WTC11 (cell line): Measurements from ENCODE around the gene SUSD4. TPM values are rescaled to one million over a fixed set of nuclear protein-coding genes. Genes with fewer than 3 reads are reported as not detected.

Source experiments
- ATAC-seq: fragments of 200-7000 bp; cut with Tn5 transposase; 2 replicates; pipeline ENCODE4 v1.10.0; 2021; ENCODE audit warnings: mild to moderate bottlenecking, moderate library complexity
- CTCF ChIA-PET: fragments of 300-600 bp; sonication (Branson Sonifier 250); formaldehyde crosslinking; loops from one replicate; lab custom pipeline; 2021; ENCODE audit warnings: antibody characterized with exemption; lab: Charles Lee
- POLR2A ChIA-PET: fragments of 350-600 bp; sonication (Branson Sonifier 250); formaldehyde crosslinking; loops from one replicate; lab custom pipeline; 2021; ENCODE audit warnings: antibody characterized with exemption; lab: Charles Lee
- DNase-seq: peaks from one replicate; pipeline ENCODE4 v3.0.0; 2021; ENCODE audit warnings: low spot score
- H3K27ac Mint-ChIP-seq: 2 replicates; pipeline ENCODE4 v1.8.0; 2021; ENCODE audit warnings: mixed read lengths
- H3K27me3 Mint-ChIP-seq: 2 replicates; pipeline ENCODE4 v1.8.0; 2021; ENCODE audit warnings: low read depth, mild to moderate bottlenecking, moderate library complexity, mixed read lengths
- H3K36me3 Mint-ChIP-seq: 2 replicates; pipeline ENCODE4 v1.8.0; 2021; ENCODE audit warnings: mixed read lengths
- H3K4me1 Mint-ChIP-seq: 2 replicates; pipeline ENCODE4 v1.8.0; 2022; ENCODE audit warnings: mixed read lengths
- H3K4me3 Mint-ChIP-seq: 2 replicates; pipeline ENCODE4 v1.8.0; 2021; ENCODE audit warnings: mild to moderate bottlenecking, moderate library complexity, mixed read lengths
- H3K9me3 Mint-ChIP-seq: 2 replicates; pipeline ENCODE4 v1.8.0; 2021; ENCODE audit warnings: mixed read lengths
- AFF4 ChIP-seq: sonication (generic); formaldehyde crosslinking; IDR thresholded peaks from 2 replicates; pipeline ENCODE4 v1.8.1; 2023; ENCODE audit warnings: mild to moderate bottlenecking, missing genetic modification reagents, borderline replicate concordance
- ATF2 ChIP-seq: sonication (generic); formaldehyde crosslinking; IDR thresholded peaks from 2 replicates; pipeline ENCODE4 v1.8.1; 2022; ENCODE audit warnings: low read depth, missing genetic modification reagents, borderline replicate concordance
- ATF3 ChIP-seq: sonication (generic); formaldehyde crosslinking; conservative IDR thresholded peaks from 2 replicates; pipeline ENCODE4 v1.8.1; 2022; ENCODE audit warnings: mild to moderate bottlenecking, missing genetic modification reagents
- NR3C1 ChIP-seq: sonication (generic); formaldehyde crosslinking; conservative IDR thresholded peaks from 2 replicates; pipeline ENCODE4 v1.8.1; 2023; ENCODE audit warnings: low read depth, mild to moderate bottlenecking, missing genetic modification reagents
- USF2 ChIP-seq: sonication (generic); formaldehyde crosslinking; IDR thresholded peaks from 2 replicates; pipeline ENCODE4 v1.8.1; 2023; ENCODE audit warnings: mild to moderate bottlenecking, missing genetic modification reagents, moderate library complexity
- ZBTB43 ChIP-seq: sonication (generic); formaldehyde crosslinking; IDR thresholded peaks from 2 replicates; pipeline ENCODE4 v1.8.1; 2023; ENCODE audit warnings: mild to moderate bottlenecking, missing genetic modification reagents
- ZNF671 ChIP-seq: fragments of 250-450 bp; sonication (Bioruptor Pico); IDR thresholded peaks from 2 replicates; pipeline ENCODE4 v1.8.0; 2021; ENCODE audit warnings: mild to moderate bottlenecking
- total RNA-seq: library from RNA; stranded (reverse); gene quantifications from 3 replicates; pipeline ENCODE4 v1.2.3, GENCODE V29; 2021
- TF ChIP-seq, protein P1 (sequence below): sonication (generic); formaldehyde crosslinking; IDR thresholded peaks from 2 replicates; pipeline ENCODE4 v1.8.1; 2022; ENCODE audit warnings: missing genetic modification reagents, borderline replicate concordance

The SUSD4 gene
- total RNA-seq, 1 experiment from 2014 or later, result 1.8 TPM

DNA sequence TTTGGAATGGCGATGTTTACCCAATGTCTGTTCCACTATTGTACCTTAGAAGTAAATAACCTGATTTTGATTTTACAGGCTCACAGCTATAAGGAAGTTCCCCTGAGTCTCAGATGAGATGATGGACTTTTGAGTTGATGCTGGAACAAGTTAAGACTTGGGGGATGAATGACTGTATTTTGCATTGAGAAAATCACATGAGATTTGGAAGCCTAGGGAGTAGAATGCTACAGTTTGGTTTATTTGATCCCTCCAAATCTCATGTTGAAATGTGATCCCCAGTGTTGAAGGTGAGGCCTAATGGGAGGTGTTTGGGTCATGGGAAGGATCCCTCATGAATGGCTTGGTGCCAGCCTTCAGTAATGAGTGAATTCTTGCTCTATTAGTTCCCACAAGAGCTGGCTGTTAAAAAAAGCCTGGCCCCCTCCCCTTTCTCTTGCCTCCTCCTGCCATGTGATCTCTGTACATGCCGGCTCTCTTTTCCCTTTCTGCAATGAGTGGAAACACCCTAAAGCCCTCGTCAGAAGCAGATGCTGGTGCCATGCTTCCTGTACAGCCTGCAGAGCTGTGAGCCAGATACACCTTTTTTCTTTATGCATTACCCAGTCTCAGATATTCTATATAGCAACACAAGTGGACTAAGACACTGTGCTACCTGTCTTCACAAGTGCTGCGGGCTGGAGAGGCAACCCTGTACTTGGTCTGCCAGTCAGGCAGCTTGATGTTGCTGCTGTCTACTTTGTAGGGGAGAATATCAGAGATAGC, 143.9 kb downstream of the SUSD4 start:
- POLR2A ChIA-PET, result no interaction called here

More for the DNA sequence above, 143.9 kb downstream of the SUSD4 start:
- H3K27me3 Mint-ChIP-seq, result peaks cover 9% of the 10 kb centered on the region
- H3K9me3 Mint-ChIP-seq, result peaks cover 23% of the 10 kb centered on the region
- no peaks in the 10 kb centered on the region for H3K4me1 Mint-ChIP-seq
- no peak for ATAC-seq
- no peak overlapping the region for H3K27ac Mint-ChIP-seq
- CTCF ChIA-PET, result no interaction called here
- no peak for TF ChIP-seq ZNF671 (CRISPR knock-in tag)
- no peak for TF ChIP-seq ZBTB43
- no peak for TF ChIP-seq ATF3
- TF ChIP-seq NR3C1, result no peak
- TF ChIP-seq, protein P1, sequence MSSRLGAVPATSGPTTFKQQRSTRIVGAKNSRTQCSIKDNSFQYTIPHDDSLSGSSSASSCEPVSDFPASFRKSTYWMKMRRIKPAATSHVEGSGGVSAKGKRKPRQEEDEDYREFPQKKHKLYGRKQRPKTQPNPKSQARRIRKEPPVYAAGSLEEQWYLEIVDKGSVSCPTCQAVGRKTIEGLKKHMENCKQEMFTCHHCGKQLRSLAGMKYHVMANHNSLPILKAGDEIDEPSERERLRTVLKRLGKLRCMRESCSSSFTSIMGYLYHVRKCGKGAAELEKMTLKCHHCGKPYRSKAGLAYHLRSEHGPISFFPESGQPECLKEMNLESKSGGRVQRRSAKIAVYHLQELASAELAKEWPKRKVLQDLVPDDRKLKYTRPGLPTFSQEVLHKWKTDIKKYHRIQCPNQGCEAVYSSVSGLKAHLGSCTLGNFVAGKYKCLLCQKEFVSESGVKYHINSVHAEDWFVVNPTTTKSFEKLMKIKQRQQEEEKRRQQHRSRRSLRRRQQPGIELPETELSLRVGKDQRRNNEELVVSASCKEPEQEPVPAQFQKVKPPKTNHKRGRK (CRISPR knock-in tag), result no peak
- TF ChIP-seq ATF2, result no peak
- no peak for TF ChIP-seq USF2 (CRISPR knock-in tag)
- TF ChIP-seq AFF4, result no peak
- H3K4me3 Mint-ChIP-seq, result no peak overlapping the region
- H3K36me3 Mint-ChIP-seq, result peaks cover 9% of the 10 kb centered on the region
- DNase-seq, result no peak
